ENCODE data around the gene RBM43. TPM values are rescaled to one million over a fixed set of nuclear protein-coding genes. Genes with fewer than 3 reads are reported as not detected.
A peak's percentile ranks its signal among the peaks of the same experiment; 100 is the strongest.

The RBM43 gene
- total RNA-seq, 1 donor from 2014 or later: 0.98 TPM

- H3K4me3 ChIP-seq (ENCODE audit: low read depth, low read length): no peak overlapping the region
- TF ChIP-seq CTCF (conservative IDR thresholded peaks at IDR 0.05; ENCODE audit: low read depth, low read length): no peak
- no peak for DNase-seq (ENCODE audit: low read depth)
Observed at GRCh38 chr2:151268085-151268484, 6.4 kb upstream of the RBM43 start.

DNA sequence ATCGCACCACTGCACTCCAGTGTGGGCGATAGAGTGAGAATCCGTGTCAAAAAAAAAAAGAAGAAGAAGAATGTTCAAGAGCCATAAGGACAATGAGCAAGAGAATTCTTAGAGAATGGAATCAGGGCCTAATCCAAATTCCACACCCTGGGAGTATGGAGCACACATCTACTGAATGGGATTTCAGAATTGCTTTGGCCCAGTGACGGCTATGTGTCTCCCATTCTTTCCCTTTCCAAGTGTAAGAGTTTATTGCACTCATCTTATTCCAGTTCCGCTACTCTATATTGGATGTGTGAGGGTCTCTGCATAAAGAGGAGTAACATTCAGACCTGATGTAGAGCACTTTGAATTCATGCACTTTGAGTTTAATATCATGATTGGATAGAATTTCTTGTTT is 5.9 kb upstream of the RBM43 start:
- no peak for DNase-seq (ENCODE audit: low read depth)
- no peak for TF ChIP-seq CTCF (conservative IDR thresholded peaks at IDR 0.05; ENCODE audit: low read depth, low read length)

GRCh38 chr2:151265991-151266390 is 4.3 kb upstream of the RBM43 start:
- no peak overlapping the region for H3K4me3 ChIP-seq (ENCODE audit: low read depth, low read length)
- DNase-seq (ENCODE audit: low read depth): no peak
- no peak for TF ChIP-seq CTCF (conservative IDR thresholded peaks at IDR 0.05; ENCODE audit: low read depth, low read length)

More for the DNA sequence above, 5.9 kb upstream of the RBM43 start:
- no peak overlapping the region for H3K4me3 ChIP-seq (ENCODE audit: low read depth, low read length)

DNA sequence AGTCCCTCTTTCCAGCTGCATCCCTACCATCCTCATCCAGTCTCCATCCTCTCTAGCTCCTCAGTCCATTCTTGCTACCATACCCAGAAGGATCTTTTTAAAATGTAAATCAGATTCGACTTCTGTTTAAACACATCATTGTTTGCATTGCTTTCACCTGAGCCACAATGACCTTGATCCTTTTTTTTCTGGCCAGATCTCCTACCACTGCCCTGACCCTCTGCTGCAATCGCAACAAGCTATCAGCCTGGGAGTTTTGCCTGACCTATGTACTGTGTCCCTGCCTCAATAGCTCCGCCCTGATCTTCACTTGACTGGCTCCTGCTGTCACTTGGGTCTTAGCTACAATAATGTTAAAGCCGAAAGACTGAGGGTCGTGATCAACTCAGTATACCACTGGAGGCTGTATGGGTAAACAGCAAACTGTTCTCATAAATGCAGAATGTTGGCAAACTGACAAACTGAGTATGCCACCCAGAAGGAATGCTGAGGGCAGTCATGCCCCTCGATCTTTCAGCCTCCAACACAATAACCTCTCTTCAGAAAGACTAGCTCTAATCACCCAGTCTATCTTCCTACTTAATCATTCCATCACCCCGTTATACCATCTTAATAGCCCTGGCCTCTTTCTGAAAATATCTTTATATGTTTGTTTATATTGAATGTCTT is 2.6 kb upstream of the RBM43 start:
- DNase-seq (ENCODE audit: low read depth): peak; percentile 55
- no peak overlapping the region for H3K4me3 ChIP-seq (ENCODE audit: low read depth, low read length)
- TF ChIP-seq CTCF (conservative IDR thresholded peaks at IDR 0.05; ENCODE audit: low read depth, low read length): no peak

DNA sequence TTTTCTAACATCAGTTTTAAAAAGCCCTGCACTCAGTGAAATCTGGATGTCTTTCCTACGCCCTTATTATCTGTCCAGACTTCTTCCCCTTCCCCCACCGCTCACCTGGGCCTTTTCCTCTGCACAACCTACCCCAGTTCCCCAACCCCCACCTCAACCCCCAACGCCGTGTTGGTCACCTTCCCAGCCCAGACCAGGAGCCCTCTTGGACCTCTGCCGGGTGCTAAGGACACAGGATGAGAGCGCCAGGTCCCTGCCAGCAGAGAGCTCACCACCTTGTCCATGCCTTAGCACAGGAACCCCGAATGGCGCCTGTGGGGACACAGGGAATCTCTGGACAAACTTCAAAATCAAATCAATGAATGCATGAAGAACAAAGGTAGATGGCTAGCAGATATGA is 966 bp upstream of the RBM43 start:
- TF ChIP-seq CTCF (conservative IDR thresholded peaks at IDR 0.05; ENCODE audit: low read depth, low read length): no peak
- no peak for DNase-seq (ENCODE audit: low read depth)

GRCh38 chr2:151261977-151262291 is 271 bp upstream of the RBM43 start:
- peak overlapping the region; percentile 90 for H3K4me3 ChIP-seq (ENCODE audit: low read depth, low read length)
- no peak for TF ChIP-seq CTCF (conservative IDR thresholded peaks at IDR 0.05; ENCODE audit: low read depth, low read length)
- DNase-seq (ENCODE audit: low read depth): no peak

More for the DNA sequence above, 966 bp upstream of the RBM43 start:
- no peak overlapping the region for H3K4me3 ChIP-seq (ENCODE audit: low read depth, low read length)

GRCh38 chr2:151260573-151261230 is 961 bp downstream of the RBM43 start:
- peak overlapping the region; percentile 90 for H3K4me3 ChIP-seq (ENCODE audit: low read depth, low read length)
- DNase-seq (ENCODE audit: low read depth): no peak
- peak; percentile 2 for TF ChIP-seq CTCF (conservative IDR thresholded peaks at IDR 0.05; ENCODE audit: low read depth, low read length)

Data from epithelial cell of proximal tubule (primary cell).